Hepatocyte (in vitro differentiated cells): ENCODE measurements around the gene ZNF385C. TPM values are rescaled to one million over a fixed set of nuclear protein-coding genes. Genes with fewer than 3 reads are reported as not detected.
"Not testable (repeated sequence)": the region's sequence is repeated elsewhere in the genome, so short reads cannot be mapped to it uniquely, and the experiment has no call there.

Source experiments
- DNase-seq: peaks from one replicate; pipeline ENCODE4 v3.0.0-alpha.2; 2016; ENCODE audit warnings: low spot score
- H2AFZ ChIP-seq: fragments of 200-600 bp; sonication (generic); 2 replicates; pipeline ENCODE4 v1.6.0; 2016; ENCODE audit warnings: antibody characterized with exemption, mild to moderate bottlenecking
- H3K27ac ChIP-seq: fragments of 200-600 bp; sonication (generic); 2 replicates; pipeline ENCODE4 v1.5.1; 2016; ENCODE audit warnings: mild to moderate bottlenecking
- H3K27me3 ChIP-seq: fragments of 200-600 bp; sonication (generic); 2 replicates; pipeline ENCODE4 v1.6.1; 2016
- H3K36me3 ChIP-seq: fragments of 200-600 bp; sonication (generic); replicated peaks from 2 replicates; pipeline ENCODE4 v1.5.1; 2016; ENCODE audit warnings: low read depth; ENCODE audit not compliant: insufficient read depth
- H3K4me1 ChIP-seq: fragments of 200-600 bp; sonication (generic); 2 replicates; pipeline ENCODE4 v1.5.1; 2016; ENCODE audit warnings: mild to moderate bottlenecking, moderate library complexity; ENCODE audit not compliant: insufficient read depth
- H3K4me2 ChIP-seq: fragments of 200-600 bp; sonication (generic); 2 replicates; pipeline ENCODE4 v1.6.0; 2016
- H3K4me3 ChIP-seq: fragments of 200-600 bp; sonication (generic); 2 replicates; pipeline ENCODE4 v1.5.1; 2016; ENCODE audit warnings: mild to moderate bottlenecking
- H3K79me2 ChIP-seq: fragments of 200-600 bp; sonication (generic); 2 replicates; pipeline ENCODE4 v1.6.0; 2017; ENCODE audit warnings: mild to moderate bottlenecking
- H3K9me2 ChIP-seq: fragments of 200-600 bp; sonication (generic); replicated peaks from 2 replicates; pipeline ENCODE4 v1.6.0; 2017; ENCODE audit warnings: mild to moderate bottlenecking; ENCODE audit not compliant: insufficient read depth
- H3K9me3 ChIP-seq: fragments of 200-600 bp; sonication (generic); 2 replicates; pipeline ENCODE4 v1.5.1; 2016; ENCODE audit warnings: low read depth, mild to moderate bottlenecking
- H4K20me1 ChIP-seq: fragments of 200-600 bp; sonication (generic); 2 replicates; pipeline ENCODE4 v1.6.0; 2016; ENCODE audit warnings: mild to moderate bottlenecking; ENCODE audit not compliant: insufficient read depth, poor library complexity, severe bottlenecking
- CTCF ChIP-seq: fragments of 200-600 bp; sonication (generic); IDR thresholded peaks from 2 replicates; pipeline ENCODE4 v1.5.1; 2016; ENCODE audit warnings: antibody characterized with exemption, mild to moderate bottlenecking; ENCODE audit not compliant: poor library complexity
- EZH2 ChIP-seq: fragments of 200-600 bp; sonication (generic); IDR thresholded peaks from 2 replicates; pipeline ENCODE4 v1.6.1; 2016; ENCODE audit warnings: antibody characterized with exemption, mild to moderate bottlenecking, borderline replicate concordance
- EZH2phosphoT487 ChIP-seq: fragments of 200-600 bp; sonication (generic); IDR thresholded peaks from one replicate; pipeline ENCODE4 v1.6.1; 2018; ENCODE audit warnings: antibody characterized with exemption, mild to moderate bottlenecking, low read depth, moderate library complexity; ENCODE audit not compliant: unreplicated experiment, severe bottlenecking
- WGBS: methylation state at CpG from one replicate; pipeline ENCODE4 v1.1.6; 2016; ENCODE audit warnings: low lambda C conversion rate; ENCODE audit errors: missing lambda C conversion rate; 5-methylcytosine and 5-hydroxymethylcytosine counted together
- polyA plus RNA-seq: library from polyadenylated mRNA; unstranded; fragments of >200 nt; fragmentation: Nextera tagmentation; extraction: Ambion mirVana; gene quantifications from 2 replicates; pipeline ENCODE4 v1.2.1, GENCODE V29; 2016
- total RNA-seq: library from RNA; depleted of rRNA; stranded (reverse); fragments of >200 nt; gene quantifications from 2 replicates; pipeline ENCODE4 v1.2.3, GENCODE V29; 2014

ZNF385C gene
- total RNA-seq (0.04 and 0.63 TPM in 2 replicates), polyA plus RNA-seq (0.45 and 1.4 TPM in 2 replicates)

GRCh38 chr17:42097691-42098631, at the start of gene ZNF385C:
Gene ZNF385C, minus strand, starts transcription at chr17:42098473. Its CDS starts 35,417 bp downstream, at chr17:42063056.
- no peaks in the 10 kb centered on the region for H4K20me1 ChIP-seq
- H3K9me3 ChIP-seq, result no peaks in the 10 kb centered on the region
- peak within 1 kb of the TSS; percentile 70 for H3K4me2 ChIP-seq
- peak; percentile 55 for DNase-seq
- peaks cover 23% of the 10 kb centered on the region for H3K27me3 ChIP-seq
- no peak within 1 kb of the TSS for H3K27ac ChIP-seq
- WGBS, result 25% methylated on average over 37 of the region's 52 CpGs
- no peaks in the 10 kb centered on the region for H3K9me2 ChIP-seq
- H3K36me3 ChIP-seq, result no peaks in the 10 kb centered on the region
- H3K4me1 ChIP-seq, result peaks cover 7% of the 10 kb centered on the region
- no peak within 1 kb of the TSS for H3K4me3 ChIP-seq
- no peak for TF ChIP-seq EZH2phosphoT487
- TF ChIP-seq CTCF, result no peak
- no peak for TF ChIP-seq EZH2
- peak within 1 kb of the TSS; percentile 60 for H2AFZ ChIP-seq
- H3K79me2 ChIP-seq, result no peaks in the 10 kb centered on the region

GRCh38 chr17:42146911-42147607, 48.8 kb upstream of the ZNF385C start:
- Histone ChIP-seq H3K9me3 (no peaks in the 10 kb centered on the region), H2AFZ (no peak overlapping the region), H3K4me3 (no peak overlapping the region), H3K4me1 (peaks cover 7% of the 10 kb centered on the region), H3K79me2 (peaks cover 95% of the 10 kb centered on the region), H3K27me3 (no peaks in the 10 kb centered on the region), H3K4me2 (no peak overlapping the region), H3K27ac (no peak overlapping the region), H3K36me3 (no peaks in the 10 kb centered on the region), H3K9me2 (no peaks in the 10 kb centered on the region), H4K20me1 (peaks cover 65% of the 10 kb centered on the region)
- WGBS, result 93% methylated on average over 13 of the region's 13 CpGs
- no peak for TF ChIP-seq EZH2
- DNase-seq, result no peak

- not testable (repeated sequence) for H3K36me3 ChIP-seq, H3K4me2 ChIP-seq, H2AFZ ChIP-seq, H3K4me3 ChIP-seq, H3K27me3 ChIP-seq, H3K9me2 ChIP-seq, H3K4me1 ChIP-seq, H3K9me3 ChIP-seq
- peaks cover 78% of the 10 kb centered on the region for H4K20me1 ChIP-seq
- peaks cover 96% of the 10 kb centered on the region for H3K79me2 ChIP-seq
- peak; percentile 35 for DNase-seq
- 73% methylated on average over 4 of the region's 4 CpGs for WGBS
- H3K27ac ChIP-seq, result peak overlapping the region; percentile 65
Observed at GRCh38 chr17:42143138-42143537, 44.9 kb upstream of the ZNF385C start.

GRCh38 chr17:42142371-42142896, 44.2 kb upstream of the ZNF385C start:
- H4K20me1 ChIP-seq, result peaks cover 82% of the 10 kb centered on the region
- no peak overlapping the region for H3K4me3 ChIP-seq
- no peak for DNase-seq
- no peak overlapping the region for H2AFZ ChIP-seq
- H3K27me3 ChIP-seq, result no peaks in the 10 kb centered on the region
- H3K27ac ChIP-seq, result peak overlapping the region; percentile 61
- no peak for TF ChIP-seq EZH2phosphoT487
- TF ChIP-seq CTCF, result no peak
- no peak for TF ChIP-seq EZH2
- H3K4me2 ChIP-seq, result no peak overlapping the region
- WGBS, result 75% methylated on average over 7 of the region's 7 CpGs
- H3K79me2 ChIP-seq, result peaks cover 98% of the 10 kb centered on the region
- no peaks in the 10 kb centered on the region for H3K9me3 ChIP-seq
- peaks cover 7% of the 10 kb centered on the region for H3K4me1 ChIP-seq
- no peaks in the 10 kb centered on the region for H3K36me3 ChIP-seq
- H3K9me2 ChIP-seq, result no peaks in the 10 kb centered on the region
